Measurements from ENCODE around the gene LPGAT1. TPM values are rescaled to one million over a fixed set of nuclear protein-coding genes. Genes with fewer than 3 reads are reported as not detected.

The LPGAT1 gene
- total RNA-seq, 4 donors from 2014 or later: 13.7 to 86.3 (median 26.7) TPM

- 94 to 95% methylated on average over 3 of the region's 3 CpGs for WGBS, 2 donors
- H3K4me3 ChIP-seq (ENCODE audit: low read depth, poor library complexity, severe bottlenecking): no peak overlapping the region
- TF ChIP-seq CTCF (IDR thresholded peaks at IDR 0.05) (no peak), POLR2A (IDR thresholded peaks at IDR 0.05) (no peak)
- intact Hi-C loops (cut with DNase I; ENCODE audit: low total_unique reads): no loop called here
- DNase-seq (ENCODE audit: low spot score in 2 of 2): no peak
Measured at GRCh38 chr1:211811126-211811525, 19.4 kb downstream of the LPGAT1 start.

GRCh38 chr1:211808475-211808874 lies 22.1 kb downstream of the LPGAT1 start:
- TF ChIP-seq POLR2A (IDR thresholded peaks at IDR 0.05): no peak
- TF ChIP-seq CTCF (IDR thresholded peaks at IDR 0.05): no peak
- WGBS, 2 donors: 77 to 81% methylated on average over 2 of the region's 2 CpGs
- intact Hi-C loops (cut with DNase I; ENCODE audit: low total_unique reads): no loop called here
- no peak for DNase-seq (ENCODE audit: low spot score in 2 of 2)
- no peak overlapping the region for H3K4me3 ChIP-seq (ENCODE audit: low read depth, poor library complexity, severe bottlenecking)

- no peak for TF ChIP-seq POLR2A (IDR thresholded peaks at IDR 0.05)
- no peak for TF ChIP-seq CTCF (IDR thresholded peaks at IDR 0.05)
- intact Hi-C loops (cut with DNase I; ENCODE audit: low total_unique reads): no loop called here
- H3K4me3 ChIP-seq (ENCODE audit: low read depth, poor library complexity, severe bottlenecking): no peak overlapping the region
- DNase-seq (ENCODE audit: low spot score in 2 of 2): no peak
- WGBS, 2 donors: 86 to 92% methylated on average over 2 of the region's 2 CpGs
Measured at GRCh38 chr1:211804915-211805314, 25.6 kb downstream of the LPGAT1 start.

GRCh38 chr1:211800925-211801607 lies 29.5 kb downstream of the LPGAT1 start:
- WGBS, 2 donors: 96 to 98% methylated on average over 3 of the region's 3 CpGs
- H3K4me3 ChIP-seq (ENCODE audit: low read depth, poor library complexity, severe bottlenecking): no peak overlapping the region
- DNase-seq (ENCODE audit: low spot score in 2 of 2): no peak
- intact Hi-C loops (cut with DNase I; ENCODE audit: low total_unique reads): no loop called here
- TF ChIP-seq CTCF (IDR thresholded peaks at IDR 0.05) (no peak), POLR2A (IDR thresholded peaks at IDR 0.05) (no peak)

GRCh38 chr1:211797994-211798393 lies 32.6 kb downstream of the LPGAT1 start:
- intact Hi-C loops (cut with DNase I; ENCODE audit: low total_unique reads): no loop called here
- WGBS, 2 donors: 73 to 98% methylated on average over 2 of the region's 2 CpGs
- DNase-seq (ENCODE audit: low spot score in 2 of 2): no peak
- TF ChIP-seq POLR2A (IDR thresholded peaks at IDR 0.05) (no peak), CTCF (IDR thresholded peaks at IDR 0.05) (no peak)
- no peak overlapping the region for H3K4me3 ChIP-seq (ENCODE audit: low read depth, poor library complexity, severe bottlenecking)

- 100% methylated on average over 2 of the region's 2 CpGs for WGBS, 2 donors
- no peak for TF ChIP-seq POLR2A (IDR thresholded peaks at IDR 0.05)
- TF ChIP-seq CTCF (IDR thresholded peaks at IDR 0.05): no peak
- no peak overlapping the region for H3K4me3 ChIP-seq (ENCODE audit: low read depth, poor library complexity, severe bottlenecking)
- no peak for DNase-seq (ENCODE audit: low spot score in 2 of 2)
- intact Hi-C loops (cut with DNase I; ENCODE audit: low total_unique reads): no loop called here
Measured at GRCh38 chr1:211791979-211792378, 38.6 kb downstream of the LPGAT1 start.

All from lower leg skin (tissue), 4 donors.